ENCODE results near the gene MGMT.

MGMT gene

GRCh38 chr10:129602938-129603535 lies 136.0 kb downstream of the MGMT start:
- no peak for DNase-seq

GRCh38 chr10:129604333-129605032 lies 137.4 kb downstream of the MGMT start:
- DNase-seq: no peak

GRCh38 chr10:129605266-129605985 lies 138.4 kb downstream of the MGMT start:
- no peak for DNase-seq

- no peak for DNase-seq
Observed at GRCh38 chr10:129605986-129606518, 139.0 kb downstream of the MGMT start.

- DNase-seq: no peak
Observed at GRCh38 chr10:129607607-129608109, 140.6 kb downstream of the MGMT start.

GRCh38 chr10:129608653-129609052 lies 141.6 kb downstream of the MGMT start:
- no peak for DNase-seq

GRCh38 chr10:129609551-129609950 lies 142.5 kb downstream of the MGMT start:
- no peak for DNase-seq

GRCh38 chr10:129612481-129613109 lies 145.6 kb downstream of the MGMT start:
- no peak for DNase-seq

- DNase-seq: no peak
Observed at GRCh38 chr10:129613377-129613980, 146.4 kb downstream of the MGMT start.

- DNase-seq: no peak
Observed at GRCh38 chr10:129614341-129614740, 147.3 kb downstream of the MGMT start.

- no peak for DNase-seq
Observed at GRCh38 chr10:129615381-129615780, 148.3 kb downstream of the MGMT start.

- DNase-seq: no peak
Observed at GRCh38 chr10:129615921-129616525, 149.0 kb downstream of the MGMT start.

- DNase-seq: no peak
Observed at GRCh38 chr10:129617768-129618167, 150.7 kb downstream of the MGMT start.

GRCh38 chr10:129621062-129621461 lies 154.0 kb downstream of the MGMT start:
- DNase-seq: no peak

GRCh38 chr10:129621693-129622092 lies 154.7 kb downstream of the MGMT start:
- no peak for DNase-seq

GRCh38 chr10:129622291-129622690 lies 155.2 kb downstream of the MGMT start:
- DNase-seq: no peak

GRCh38 chr10:129622736-129623135 lies 155.7 kb downstream of the MGMT start:
- DNase-seq: no peak

- no peak for DNase-seq
Observed at GRCh38 chr10:129624526-129624925, 157.5 kb downstream of the MGMT start.

- no peak for DNase-seq
Observed at GRCh38 chr10:129626309-129626708, 159.3 kb downstream of the MGMT start.

- DNase-seq: no peak
Observed at GRCh38 chr10:129626796-129627435, 159.9 kb downstream of the MGMT start.

- DNase-seq: no peak
Observed at GRCh38 chr10:129627442-129627841, 160.4 kb downstream of the MGMT start.

- no peak for DNase-seq
Observed at GRCh38 chr10:129628823-129629222, 161.8 kb downstream of the MGMT start.

All from stimulated activated CD4-positive, alpha-beta T cell treated with anti-CD3 and anti-CD28 coated beads, Interleukin-15, amount 100 ng/mL, for 24 hours (primary cell).